Prostate gland (tissue), 2 donors: Measurements from ENCODE around the gene SLC17A7. TPM values are rescaled to one million over a fixed set of nuclear protein-coding genes. Genes with fewer than 3 reads are reported as not detected.

Experiments used
- DNase-seq: peaks from one replicate; pipeline ENCODE4 v3.0.0-alpha.2; 2019; ENCODE audit warnings: low spot score
- H3K27ac ChIP-seq, 2 donors: fragments of 200-600 bp; sonication (generic); 2 replicates each; pipeline ENCODE4 v1.5.1; 2017 to 2019
- H3K27me3 ChIP-seq: fragments of 200-600 bp; sonication (generic); replicated peaks from 2 replicates; pipeline ENCODE4 v1.5.1; 2019; ENCODE audit not compliant: insufficient read depth
- H3K36me3 ChIP-seq, 2 donors: fragments of 200-600 bp; sonication (generic); 1 replicate in 1 of 2; 2 replicates in 1 of 2; pipeline versions ENCODE4 v1.5.1 to v1.8.1; 2017 to 2019
- H3K4me1 ChIP-seq: fragments of 200-600 bp; sonication (generic); replicated peaks from 2 replicates; pipeline ENCODE4 v1.5.1; 2019
- H3K4me3 ChIP-seq, 2 donors: fragments of 200-600 bp; sonication (generic); 2 replicates each; pipeline ENCODE4 v1.5.1; 2017 to 2019
- H3K9me3 ChIP-seq: fragments of 200-600 bp; sonication (generic); 2 replicates; pipeline ENCODE4 v1.5.1; 2017
- POLR2A ChIP-seq: fragments of 450-650 bp; IDR thresholded peaks from one replicate; pipeline ENCODE4 v1.6.1; 2016; ENCODE audit warnings: antibody characterized with exemption, mild to moderate bottlenecking
- POLR2AphosphoS5 ChIP-seq: sonication (generic); formaldehyde crosslinking; IDR thresholded peaks from one replicate; pipeline ENCODE4 v1.6.1; 2017; ENCODE audit warnings: antibody characterized with exemption
- WGBS: methylation state at CpG from one replicate; pipeline ENCODE4 v1.1.5; 2018; 5-methylcytosine and 5-hydroxymethylcytosine counted together
- intact Hi-C: fragments of 100-400 bp; cut with DNase I; formaldehyde crosslinking; loops from one replicate; pipeline ENCODE4 v1.14.2; 2022
- total RNA-seq, 2 donors: library from RNA; depleted of rRNA; stranded (reverse); fragments of >200 nt; gene quantifications; one replicate each; pipeline ENCODE4 v1.1.0, GENCODE V29; 2016
- TF ChIP-seq, protein P1 (sequence below), 4 experiments: fragments of 200-600 bp in 2 of 4; fragments of 450-650 bp in 2 of 4; sonication (generic) in 2 of 4; IDR thresholded peaks; 1 replicate in 3 of 4; 2 replicates in 1 of 4; pipeline ENCODE4 v1.5.1; 2016 to 2019; ENCODE audit warnings: antibody characterized with exemption in 4 of 4, mild to moderate bottlenecking in 2 of 4, moderate library complexity in 2 of 4

SLC17A7 gene
- total RNA-seq, 2 donors from 2014 or later, result 0.09 to 0.40 TPM

GRCh38 chr19:49436381-49437017, 4.8 kb downstream of the SLC17A7 start:
- TF ChIP-seq, protein P1, sequence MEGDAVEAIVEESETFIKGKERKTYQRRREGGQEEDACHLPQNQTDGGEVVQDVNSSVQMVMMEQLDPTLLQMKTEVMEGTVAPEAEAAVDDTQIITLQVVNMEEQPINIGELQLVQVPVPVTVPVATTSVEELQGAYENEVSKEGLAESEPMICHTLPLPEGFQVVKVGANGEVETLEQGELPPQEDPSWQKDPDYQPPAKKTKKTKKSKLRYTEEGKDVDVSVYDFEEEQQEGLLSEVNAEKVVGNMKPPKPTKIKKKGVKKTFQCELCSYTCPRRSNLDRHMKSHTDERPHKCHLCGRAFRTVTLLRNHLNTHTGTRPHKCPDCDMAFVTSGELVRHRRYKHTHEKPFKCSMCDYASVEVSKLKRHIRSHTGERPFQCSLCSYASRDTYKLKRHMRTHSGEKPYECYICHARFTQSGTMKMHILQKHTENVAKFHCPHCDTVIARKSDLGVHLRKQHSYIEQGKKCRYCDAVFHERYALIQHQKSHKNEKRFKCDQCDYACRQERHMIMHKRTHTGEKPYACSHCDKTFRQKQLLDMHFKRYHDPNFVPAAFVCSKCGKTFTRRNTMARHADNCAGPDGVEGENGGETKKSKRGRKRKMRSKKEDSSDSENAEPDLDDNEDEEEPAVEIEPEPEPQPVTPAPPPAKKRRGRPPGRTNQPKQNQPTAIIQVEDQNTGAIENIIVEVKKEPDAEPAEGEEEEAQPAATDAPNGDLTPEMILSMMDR (IDR thresholded peaks at IDR 0.05), result no peak
- TF ChIP-seq POLR2AphosphoS5, result no peak
- no peak for TF ChIP-seq POLR2A
- intact Hi-C loops, result no loop called here
- H3K9me3 ChIP-seq, result no peaks in the 10 kb centered on the region
- no peaks in the 10 kb centered on the region for H3K36me3 ChIP-seq
- 13% methylated on average over 42 of the region's 42 CpGs for WGBS
- H3K4me1 ChIP-seq, result no peaks in the 10 kb centered on the region
- no peak overlapping the region for H3K4me3 ChIP-seq
- H3K27me3 ChIP-seq, result peaks cover 42% of the 10 kb centered on the region
- no peak for DNase-seq
- no peak overlapping the region for H3K27ac ChIP-seq

- Histone ChIP-seq H3K4me3 (no peak overlapping the region), H3K4me1 (no peaks in the 10 kb centered on the region), H3K9me3 (no peaks in the 10 kb centered on the region), H3K36me3 (no peaks in the 10 kb centered on the region), H3K27me3 (peaks cover 45% of the 10 kb centered on the region), H3K27ac (no peak overlapping the region)
- 88% methylated on average over 10 of the region's 10 CpGs for WGBS
- DNase-seq, result no peak
- intact Hi-C loops, result no loop called here
- TF ChIP-seq, protein P1 (IDR thresholded peaks at IDR 0.05), result no peak
- TF ChIP-seq POLR2A (no peak), POLR2AphosphoS5 (no peak)
Observed at GRCh38 chr19:49435670-49436069, 5.7 kb downstream of the SLC17A7 start.

DNA sequence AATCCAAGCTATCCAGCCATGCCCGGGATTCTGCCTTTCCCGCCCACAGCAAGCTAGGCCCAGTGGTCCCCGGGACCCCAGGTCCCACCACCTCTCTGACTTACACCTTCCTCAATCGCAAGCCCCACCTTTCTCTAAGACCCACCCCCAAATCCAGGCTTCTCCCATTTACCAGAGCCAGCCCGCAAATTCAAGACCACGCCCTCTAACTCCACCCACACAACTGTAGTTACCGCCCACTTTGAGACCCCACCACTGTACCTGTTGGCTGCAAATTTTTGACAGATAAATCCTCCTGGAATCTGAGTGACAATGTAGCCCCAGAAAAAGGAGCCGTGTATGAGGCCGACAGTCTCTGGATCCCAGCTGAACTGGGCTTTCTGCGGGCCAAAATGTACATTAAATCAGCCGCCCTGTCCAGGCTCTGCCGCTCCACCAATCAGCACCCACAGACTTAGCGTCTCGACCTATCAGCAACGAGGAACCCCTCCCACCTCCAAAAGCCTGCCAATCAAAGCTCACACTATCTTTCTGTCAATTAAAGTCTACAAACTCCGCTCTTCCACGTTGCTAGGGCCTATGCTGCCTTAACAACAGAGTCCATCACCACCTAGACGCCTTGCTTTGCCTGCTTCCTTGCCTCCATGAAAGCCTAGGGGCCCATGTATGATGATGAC, 6.3 kb downstream of the SLC17A7 start:
- no peaks in the 10 kb centered on the region for H3K9me3 ChIP-seq
- TF ChIP-seq POLR2AphosphoS5 (no peak), POLR2A (no peak)
- TF ChIP-seq, protein P1 (IDR thresholded peaks at IDR 0.05), result no peak
- H3K27ac ChIP-seq, result no peak overlapping the region
- WGBS, result 89% methylated on average over 18 of the region's 18 CpGs
- H3K27me3 ChIP-seq, result peaks cover 44% of the 10 kb centered on the region
- no peak for DNase-seq
- no peaks in the 10 kb centered on the region for H3K4me1 ChIP-seq
- H3K36me3 ChIP-seq, result no peaks in the 10 kb centered on the region
- intact Hi-C loops, result no loop called here
- no peak overlapping the region for H3K4me3 ChIP-seq

GRCh38 chr19:49433240-49433901, 8.0 kb downstream of the SLC17A7 start:
- DNase-seq, result no peak
- Histone ChIP-seq H3K4me3 (no peak overlapping the region), H3K27ac (no peak overlapping the region), H3K9me3 (no peaks in the 10 kb centered on the region), H3K27me3 (peaks cover 46% of the 10 kb centered on the region), H3K4me1 (no peaks in the 10 kb centered on the region), H3K36me3 (no peaks in the 10 kb centered on the region)
- 10% methylated on average over 31 of the region's 31 CpGs for WGBS
- no peak for TF ChIP-seq POLR2AphosphoS5
- TF ChIP-seq, protein P1 (IDR thresholded peaks at IDR 0.05), result no peak
- no peak for TF ChIP-seq POLR2A
- intact Hi-C loops, result no loop called here
